Muscle of leg (tissue), 11 donors: ENCODE results near the gene NFATC2IP. TPM values are rescaled to one million over a fixed set of nuclear protein-coding genes. Genes with fewer than 3 reads are reported as not detected.

Experiments
- DNase-seq: peaks from one replicate; pipeline ENCODE4 v3.0.0; 2013
- H3K27ac ChIP-seq: one replicate; pipeline ENCODE4 v1.5.1; 2013; ENCODE audit warnings: mild to moderate bottlenecking, low read length, control low read depth
- H3K27me3 ChIP-seq: one replicate; pipeline ENCODE4 v1.6.1; 2013; ENCODE audit warnings: low read length; ENCODE audit not compliant: control insufficient read depth, insufficient read depth
- H3K36me3 ChIP-seq: one replicate; pipeline ENCODE4 v1.6.1; 2013; ENCODE audit warnings: low read length; ENCODE audit not compliant: control insufficient read depth, insufficient read depth
- H3K4me1 ChIP-seq: one replicate; pipeline ENCODE4 v1.6.1; 2013; ENCODE audit warnings: low read length; ENCODE audit not compliant: control insufficient read depth, insufficient read depth
- H3K4me3 ChIP-seq: one replicate; pipeline ENCODE4 v1.5.1; 2013; ENCODE audit warnings: low read length, control low read depth
- H3K9me3 ChIP-seq: replicated peaks from 2 replicates; pipeline ENCODE4 v1.6.1; 2013; ENCODE audit warnings: low read depth, low read length; ENCODE audit not compliant: control insufficient read depth
- WGBS: methylation state at CpG from one replicate; pipeline ENCODE4 v1.1.5; 2013; ENCODE audit warnings: missing lambda C conversion rate; ENCODE audit not compliant: insufficient coverage; 5-methylcytosine and 5-hydroxymethylcytosine counted together
- polyA plus RNA-seq, 8 donors: library from polyadenylated mRNA; unstranded; fragments of 120-200 nt; gene quantifications; one replicate each; pipeline versions ENCODE4 v1.2.1 to v1.2.3, GENCODE V29; 2013; ENCODE audit warnings: inconsistent platforms in 1 of 8, low replicate concordance in 1 of 8; ENCODE audit not compliant: insufficient read length in 8 of 8, insufficient read depth in 1 of 8
- total RNA-seq: library from RNA; stranded (reverse); fragments of 120-200 nt; gene quantifications from one replicate; pipeline ENCODE4 v1.2.4, GENCODE V29; 2013

The NFATC2IP gene
- total and polyA plus RNA-seq, 9 donors: 12.7 to 35.8 (median 18.4) TPM

DNA sequence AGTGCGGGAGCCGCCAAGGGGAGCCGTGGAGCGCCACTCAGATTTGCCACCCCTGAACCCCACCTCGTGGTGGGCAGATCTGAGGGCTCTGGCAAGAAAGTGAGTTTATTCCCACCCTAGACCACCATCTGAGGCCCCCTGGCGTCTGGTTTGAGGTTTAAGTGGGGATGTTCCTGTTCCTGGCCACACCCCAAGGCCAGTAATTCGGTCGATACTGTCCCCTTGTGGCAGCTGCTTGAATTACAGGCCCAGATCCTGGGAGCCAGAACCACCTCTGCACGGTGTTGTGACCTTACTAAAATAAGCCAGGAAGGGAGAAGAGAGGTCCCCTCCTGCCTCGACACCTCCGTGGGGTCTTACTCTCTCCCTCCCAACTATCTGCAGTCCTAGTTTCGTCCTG, 30.8 kb downstream of the NFATC2IP start:
- Histone ChIP-seq H3K27me3 (no peaks in the 10 kb centered on the region), H3K9me3 (peaks cover under 1% of the 10 kb centered on the region), H3K36me3 (peaks cover 60% of the 10 kb centered on the region), H3K27ac (no peak overlapping the region), H3K4me3 (no peak overlapping the region), H3K4me1 (no peaks in the 10 kb centered on the region)
- no peak for DNase-seq
- WGBS: 88% methylated on average over 10 of the region's 12 CpGs

DNA sequence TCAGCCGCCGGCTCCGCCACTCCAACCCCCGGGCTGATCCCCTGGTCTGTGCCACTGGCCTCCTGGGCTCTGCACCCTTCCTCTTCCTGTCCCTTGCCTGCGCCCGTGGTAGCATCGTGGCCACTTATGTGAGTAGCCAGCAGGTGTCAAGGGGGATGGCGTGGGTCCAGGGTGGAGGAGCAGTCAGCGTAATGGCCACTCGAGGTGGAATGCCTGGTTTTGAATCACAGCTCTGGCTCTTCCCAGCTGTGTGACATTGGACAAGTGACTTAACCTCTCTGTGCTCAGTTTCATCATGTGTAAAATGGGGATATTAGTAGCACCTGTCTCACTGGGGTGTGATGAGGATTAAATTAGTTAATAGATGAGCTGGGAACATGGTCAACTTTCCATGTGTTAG, 31.7 kb downstream of the NFATC2IP start:
- Histone ChIP-seq H3K4me1 (no peaks in the 10 kb centered on the region), H3K27me3 (no peaks in the 10 kb centered on the region), H3K27ac (no peak overlapping the region), H3K9me3 (peaks cover 9% of the 10 kb centered on the region), H3K36me3 (peaks cover 65% of the 10 kb centered on the region), H3K4me3 (no peak overlapping the region)
- WGBS: 91% methylated on average over 7 of the region's 10 CpGs
- DNase-seq: no peak

DNA sequence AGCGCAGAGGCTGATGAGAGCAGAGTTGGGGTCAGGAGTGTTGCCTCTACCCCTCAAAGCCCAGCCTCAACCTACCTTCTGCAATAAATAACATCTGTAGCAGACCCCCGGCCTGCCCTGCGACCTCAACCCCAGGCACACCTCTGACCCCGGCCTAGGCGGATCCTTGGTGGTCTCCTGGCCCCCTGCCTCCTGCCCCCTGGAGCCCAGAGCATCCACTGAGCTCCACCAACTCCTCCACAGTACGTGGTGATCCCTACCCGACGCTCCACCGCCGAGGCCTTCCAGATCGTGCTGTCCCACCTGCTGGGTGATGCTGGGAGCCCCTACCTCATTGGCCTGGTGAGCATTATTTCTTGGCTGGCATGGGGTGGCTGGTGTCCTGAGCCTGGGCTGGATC, 32.2 kb downstream of the NFATC2IP start:
- WGBS: 92% methylated on average over 11 of the region's 11 CpGs
- Histone ChIP-seq H3K9me3 (peaks cover 10% of the 10 kb centered on the region), H3K4me3 (no peak overlapping the region), H3K36me3 (peaks cover 62% of the 10 kb centered on the region), H3K4me1 (no peaks in the 10 kb centered on the region), H3K27me3 (no peaks in the 10 kb centered on the region), H3K27ac (no peak overlapping the region)
- no peak for DNase-seq

DNA sequence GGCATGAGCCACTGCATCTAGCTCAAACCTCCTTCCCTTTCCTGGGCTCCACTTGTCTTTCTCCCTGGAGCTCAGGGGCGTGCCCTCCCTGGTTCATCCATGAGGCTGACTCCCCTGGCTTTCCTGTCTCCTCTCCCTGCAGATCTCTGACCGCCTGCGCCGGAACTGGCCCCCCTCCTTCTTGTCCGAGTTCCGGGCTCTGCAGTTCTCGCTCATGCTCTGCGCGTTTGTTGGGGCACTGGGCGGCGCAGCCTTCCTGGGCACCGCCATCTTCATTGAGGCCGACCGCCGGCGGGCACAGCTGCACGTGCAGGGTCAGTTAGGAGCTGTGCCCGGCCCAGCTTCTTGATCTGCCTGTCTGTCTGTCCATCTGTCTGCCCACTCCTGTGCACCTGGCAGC, 32.9 kb downstream of the NFATC2IP start:
- DNase-seq: no peak
- 87% methylated on average over 18 of the region's 18 CpGs for WGBS
- Histone ChIP-seq H3K4me1 (no peaks in the 10 kb centered on the region), H3K36me3 (peaks cover 56% of the 10 kb centered on the region), H3K4me3 (no peak overlapping the region), H3K27me3 (no peaks in the 10 kb centered on the region), H3K9me3 (peaks cover 10% of the 10 kb centered on the region), H3K27ac (no peak overlapping the region)

DNA sequence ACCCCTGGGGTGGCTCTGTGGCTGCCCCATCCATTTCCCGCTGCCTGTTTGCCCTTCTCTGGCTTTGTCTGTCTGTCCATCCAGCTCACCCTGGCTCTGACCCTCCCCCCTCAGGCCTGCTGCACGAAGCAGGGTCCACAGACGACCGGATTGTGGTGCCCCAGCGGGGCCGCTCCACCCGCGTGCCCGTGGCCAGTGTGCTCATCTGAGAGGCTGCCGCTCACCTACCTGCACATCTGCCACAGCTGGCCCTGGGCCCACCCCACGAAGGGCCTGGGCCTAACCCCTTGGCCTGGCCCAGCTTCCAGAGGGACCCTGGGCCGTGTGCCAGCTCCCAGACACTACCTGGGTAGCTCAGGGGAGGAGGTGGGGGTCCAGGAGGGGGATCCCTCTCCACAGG, 33.4 kb downstream of the NFATC2IP start:
- DNase-seq: no peak
- H3K27ac ChIP-seq: no peak overlapping the region
- WGBS: 84% methylated on average over 11 of the region's 12 CpGs

DNA sequence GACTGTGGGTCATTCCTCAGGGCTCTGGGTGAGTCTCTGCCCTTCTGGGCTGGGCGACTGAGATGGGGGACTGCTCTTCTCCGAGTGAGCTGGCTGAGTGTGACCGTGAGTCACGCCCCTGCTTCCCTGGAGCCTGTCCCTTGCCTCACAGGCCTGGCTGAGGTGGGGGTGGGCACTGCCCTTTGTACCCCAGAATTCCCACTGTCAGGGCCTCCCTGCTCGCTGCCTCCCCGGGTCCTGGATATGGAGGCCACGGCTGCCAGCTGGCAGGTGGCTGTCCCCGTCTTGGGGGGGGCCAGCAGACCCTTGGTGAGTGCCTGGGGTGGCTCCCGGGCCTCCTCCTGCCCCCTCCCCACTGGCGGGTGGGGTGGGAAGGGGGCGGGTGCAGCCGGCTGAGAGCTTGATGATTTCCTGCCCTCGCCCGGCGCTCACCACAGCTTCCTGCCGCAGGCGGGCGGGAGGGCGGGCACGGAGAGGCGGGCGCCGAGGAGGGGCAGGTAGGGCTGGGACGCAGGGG, 33.9 kb downstream of the NFATC2IP start, which contains the start of gene LAT:
Gene LAT, plus strand, starts transcription at position 434 of the 517 bp plus-strand sequence. CDS start 366 bp downstream, outside the sequence.
- H3K4me1 ChIP-seq: no peaks in the 10 kb centered on the region
- peaks cover 10% of the 10 kb centered on the region for H3K9me3 ChIP-seq
- WGBS: 77% methylated on average over 19 of the region's 24 CpGs
- peaks cover 46% of the 10 kb centered on the region for H3K36me3 ChIP-seq
- no peak within 1 kb of the TSS for H3K27ac ChIP-seq
- H3K4me3 ChIP-seq: peak within 1 kb of the TSS; percentile 13
- no peaks in the 10 kb centered on the region for H3K27me3 ChIP-seq
- DNase-seq: no peak

More for the DNA sequence above, 33.4 kb downstream of the NFATC2IP start:
- Histone ChIP-seq H3K4me3 (no peak overlapping the region), H3K36me3 (peaks cover 51% of the 10 kb centered on the region), H3K27me3 (no peaks in the 10 kb centered on the region), H3K4me1 (no peaks in the 10 kb centered on the region), H3K9me3 (peaks cover 10% of the 10 kb centered on the region)

DNA sequence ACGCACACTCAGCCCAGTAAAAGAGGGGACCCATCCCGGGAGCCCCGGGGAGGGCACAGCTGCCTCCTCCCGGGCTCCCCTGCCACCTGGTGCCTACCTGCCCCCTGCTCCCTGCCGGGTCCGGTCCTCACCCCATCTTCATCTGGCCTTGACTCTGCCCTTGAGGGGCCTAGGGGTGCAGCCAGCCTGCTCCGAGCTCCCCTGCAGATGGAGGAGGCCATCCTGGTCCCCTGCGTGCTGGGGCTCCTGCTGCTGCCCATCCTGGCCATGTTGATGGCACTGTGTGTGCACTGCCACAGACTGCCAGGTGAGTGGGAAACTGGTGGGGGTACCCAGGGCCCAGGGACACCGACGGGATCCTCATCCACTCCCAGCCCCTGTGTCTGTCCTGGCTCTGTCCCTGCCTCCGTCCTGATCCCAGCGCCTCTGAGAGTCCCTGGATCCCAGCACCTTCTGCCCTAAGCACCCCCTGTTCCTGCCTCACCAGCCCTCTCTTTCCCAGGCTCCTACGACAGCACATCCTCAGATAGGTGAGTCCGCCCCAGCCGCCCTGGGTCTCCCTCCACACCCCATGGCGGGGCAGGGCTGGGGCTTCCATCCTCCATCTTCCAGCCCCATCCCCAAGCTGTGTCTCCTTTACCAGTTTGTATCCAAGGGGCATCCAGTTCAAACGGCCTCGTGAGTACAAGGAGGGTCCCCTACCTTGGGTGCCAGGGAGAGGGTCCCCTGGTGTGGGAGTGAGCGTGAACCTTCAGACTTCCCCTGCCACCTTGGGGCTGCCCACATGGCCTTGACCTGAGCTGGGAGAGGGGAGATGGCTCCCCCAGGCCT, 34.7 kb downstream of the NFATC2IP start:
- H3K27me3 ChIP-seq: no peaks in the 10 kb centered on the region
- peaks cover 46% of the 10 kb centered on the region for H3K36me3 ChIP-seq
- no peak overlapping the region for H3K27ac ChIP-seq
- no peak for DNase-seq
- peak overlapping the region; percentile 13 for H3K4me3 ChIP-seq
- H3K4me1 ChIP-seq: no peaks in the 10 kb centered on the region
- H3K9me3 ChIP-seq: peaks cover 10% of the 10 kb centered on the region
- 86% methylated on average over 14 of the region's 19 CpGs for WGBS

DNA sequence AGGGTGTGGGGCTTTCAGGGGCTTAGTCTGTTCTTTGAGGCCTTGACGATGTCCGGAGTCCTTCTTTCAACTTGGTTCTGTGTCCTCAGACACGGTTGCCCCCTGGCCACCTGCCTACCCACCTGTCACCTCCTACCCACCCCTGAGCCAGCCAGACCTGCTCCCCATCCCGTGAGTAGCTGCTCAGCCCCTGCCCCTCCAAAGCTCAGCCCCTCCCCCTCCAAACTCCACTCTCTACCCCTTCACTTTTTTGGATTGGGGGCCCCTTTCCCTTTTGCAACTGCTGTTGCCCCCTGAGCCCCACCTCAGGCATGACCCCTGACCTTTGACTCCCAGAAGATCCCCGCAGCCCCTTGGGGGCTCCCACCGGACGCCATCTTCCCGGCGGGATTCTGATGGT, 35.3 kb downstream of the NFATC2IP start:
- Histone ChIP-seq H3K36me3 (peaks cover 44% of the 10 kb centered on the region), H3K4me3 (peak overlapping the region; percentile 13), H3K27ac (no peak overlapping the region), H3K4me1 (no peaks in the 10 kb centered on the region), H3K9me3 (peaks cover 10% of the 10 kb centered on the region), H3K27me3 (no peaks in the 10 kb centered on the region)
- WGBS: 85% methylated on average over 4 of the region's 9 CpGs
- DNase-seq: no peak

DNA sequence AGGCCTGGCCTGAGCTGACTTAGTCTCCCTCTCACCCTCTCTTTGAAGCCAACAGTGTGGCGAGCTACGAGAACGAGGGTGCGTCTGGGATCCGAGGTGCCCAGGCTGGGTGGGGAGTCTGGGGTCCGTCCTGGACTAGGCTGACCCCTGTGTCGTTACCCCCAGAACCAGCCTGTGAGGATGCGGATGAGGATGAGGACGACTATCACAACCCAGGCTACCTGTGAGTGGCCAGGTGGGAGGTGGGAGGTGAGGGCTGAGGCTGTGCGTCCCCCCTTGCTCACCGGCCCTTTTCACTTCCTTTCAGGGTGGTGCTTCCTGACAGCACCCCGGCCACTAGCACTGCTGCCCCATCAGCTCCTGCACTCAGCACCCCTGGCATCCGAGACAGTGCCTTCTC, 35.8 kb downstream of the NFATC2IP start:
- H3K4me3 ChIP-seq: no peak overlapping the region
- no peak overlapping the region for H3K27ac ChIP-seq
- no peaks in the 10 kb centered on the region for H3K27me3 ChIP-seq
- H3K4me1 ChIP-seq: no peaks in the 10 kb centered on the region
- WGBS: 93% methylated on average over 8 of the region's 13 CpGs
- peaks cover 10% of the 10 kb centered on the region for H3K9me3 ChIP-seq
- DNase-seq: no peak
- H3K36me3 ChIP-seq: peaks cover 40% of the 10 kb centered on the region

DNA sequence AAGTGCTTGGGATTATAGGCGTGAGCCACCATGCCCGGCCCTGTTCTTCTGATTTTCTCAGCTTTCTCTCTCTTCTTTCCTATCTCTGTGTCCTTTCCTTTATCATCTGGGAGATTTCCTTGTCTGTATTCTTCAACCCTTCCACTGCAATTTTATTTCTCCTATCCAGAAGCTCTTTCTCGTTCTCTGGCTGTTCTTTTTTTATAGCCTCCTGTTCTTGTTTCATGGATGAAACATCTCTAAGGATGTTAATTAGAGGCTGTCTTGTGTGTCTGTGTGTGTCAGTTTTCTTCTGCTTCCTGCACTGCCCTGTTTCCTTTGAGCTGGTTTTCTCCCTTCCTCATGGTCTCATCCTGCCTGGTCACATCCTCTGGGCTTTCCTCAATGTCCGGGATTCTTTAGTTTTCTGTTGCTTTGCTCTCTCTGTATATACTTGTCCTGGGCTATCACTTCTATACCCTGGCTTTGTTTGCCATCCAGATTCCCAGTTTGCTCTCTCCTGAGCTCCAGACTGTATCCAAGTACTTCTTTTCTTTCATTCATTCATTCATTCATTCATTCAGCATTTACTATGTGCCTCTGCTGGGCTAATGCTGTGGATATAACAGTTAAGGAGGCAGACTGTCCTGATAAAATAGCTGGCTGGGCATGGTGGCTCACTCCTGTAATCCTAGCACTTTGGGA, 36.6 kb downstream of the NFATC2IP start:
- peaks cover 33% of the 10 kb centered on the region for H3K36me3 ChIP-seq
- no peaks in the 10 kb centered on the region for H3K4me1 ChIP-seq
- H3K27me3 ChIP-seq: no peaks in the 10 kb centered on the region
- DNase-seq: no peak
- H3K9me3 ChIP-seq: peaks cover 10% of the 10 kb centered on the region
- H3K27ac ChIP-seq: no peak overlapping the region
- H3K4me3 ChIP-seq: no peak overlapping the region
- 96% methylated on average over 3 of the region's 4 CpGs for WGBS
